RWPE2 (cell line): ENCODE results near the gene LAPTM5.
"Not testable (repeated sequence)": the region's sequence is repeated elsewhere in the genome, so short reads cannot be mapped to it uniquely, and the experiment has no call there.

Source experiments
- ATAC-seq: fragments of 200-7000 bp; cut with Tn5 transposase; 3 replicates; pipeline ENCODE4 v1.9.1; 2021; ENCODE audit warnings: low read depth
- DNase-seq: peaks from one replicate; pipeline ENCODE4 v3.0.0-alpha.2; 2020; ENCODE audit warnings: low spot score
- H3K27ac ChIP-seq: fragments of 450-650 bp; 2 replicates; pipeline ENCODE4 v1.5.1; 2017; ENCODE audit warnings: mild to moderate bottlenecking; ENCODE audit not compliant: poor library complexity, severe bottlenecking
- H3K27me3 ChIP-seq: fragments of 250-450 bp; sonication (Bioruptor Pico); 2 replicates; pipeline ENCODE4 v1.5.1; 2021; ENCODE audit warnings: mild to moderate bottlenecking, moderate library complexity; ENCODE audit not compliant: insufficient read depth, poor library complexity, severe bottlenecking
- H3K36me3 ChIP-seq: fragments of 250-450 bp; sonication (Bioruptor Pico); 2 replicates; pipeline ENCODE4 v1.5.1; 2020; ENCODE audit warnings: low read depth, mild to moderate bottlenecking, moderate library complexity
- H3K4me1 ChIP-seq: fragments of 250-450 bp; sonication (Bioruptor Pico); 2 replicates; pipeline ENCODE4 v1.5.1; 2021; ENCODE audit warnings: mild to moderate bottlenecking, moderate library complexity; ENCODE audit not compliant: insufficient read depth, poor library complexity, severe bottlenecking
- H3K4me3 ChIP-seq: fragments of 250-450 bp; sonication (Bioruptor Pico); 2 replicates; pipeline ENCODE4 v1.5.1; 2021; ENCODE audit warnings: mild to moderate bottlenecking, moderate library complexity; ENCODE audit not compliant: severe bottlenecking
- H3K9me3 ChIP-seq: fragments of 250-450 bp; sonication (Bioruptor Pico); 2 replicates; pipeline ENCODE4 v1.5.1; 2021; ENCODE audit warnings: mild to moderate bottlenecking, moderate library complexity; ENCODE audit not compliant: severe bottlenecking
- CTCF ChIP-seq: fragments of 450-650 bp; IDR thresholded peaks from one replicate; pipeline ENCODE4 v1.5.1; 2017; ENCODE audit warnings: mild to moderate bottlenecking, moderate library complexity; ENCODE audit not compliant: poor library complexity, severe bottlenecking

LAPTM5 gene

DNA sequence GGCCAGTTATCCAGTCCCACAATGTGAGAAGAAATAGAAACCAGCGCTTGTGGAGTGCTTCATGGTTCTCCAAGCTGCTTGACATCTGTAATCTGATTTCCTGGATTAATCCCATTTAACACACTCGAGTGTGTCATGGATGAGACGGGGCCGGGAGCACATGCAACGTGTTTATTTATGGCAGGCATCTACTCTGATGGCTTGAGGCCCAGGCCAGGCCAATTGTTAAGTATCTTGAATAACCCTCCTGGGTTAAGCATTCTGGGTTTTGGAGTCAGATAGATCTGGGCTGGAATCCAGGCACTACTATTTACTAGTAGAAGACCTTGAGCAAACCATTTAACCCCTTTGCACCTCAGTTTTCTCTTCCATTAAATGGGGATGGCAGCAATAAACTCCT is 37.5 kb upstream of the LAPTM5 start:
- no peak for ATAC-seq
- H3K4me1 ChIP-seq, result peaks cover 12% of the 10 kb centered on the region
- H3K36me3 ChIP-seq, result no peaks in the 10 kb centered on the region
- no peak overlapping the region for H3K4me3 ChIP-seq
- no peaks in the 10 kb centered on the region for H3K9me3 ChIP-seq
- TF ChIP-seq CTCF, result no peak
- H3K27me3 ChIP-seq, result no peaks in the 10 kb centered on the region
- no peak overlapping the region for H3K27ac ChIP-seq
- DNase-seq, result no peak

GRCh38 chr1:30794260-30794659 is 36.7 kb upstream of the LAPTM5 start:
- Histone ChIP-seq H3K4me1 (peaks cover 13% of the 10 kb centered on the region), H3K27ac (no peak overlapping the region), H3K4me3 (no peak overlapping the region), H3K36me3 (no peaks in the 10 kb centered on the region), H3K27me3 (no peaks in the 10 kb centered on the region), H3K9me3 (no peaks in the 10 kb centered on the region)
- no peak for ATAC-seq
- DNase-seq, result no peak
- TF ChIP-seq CTCF, result no peak

DNA sequence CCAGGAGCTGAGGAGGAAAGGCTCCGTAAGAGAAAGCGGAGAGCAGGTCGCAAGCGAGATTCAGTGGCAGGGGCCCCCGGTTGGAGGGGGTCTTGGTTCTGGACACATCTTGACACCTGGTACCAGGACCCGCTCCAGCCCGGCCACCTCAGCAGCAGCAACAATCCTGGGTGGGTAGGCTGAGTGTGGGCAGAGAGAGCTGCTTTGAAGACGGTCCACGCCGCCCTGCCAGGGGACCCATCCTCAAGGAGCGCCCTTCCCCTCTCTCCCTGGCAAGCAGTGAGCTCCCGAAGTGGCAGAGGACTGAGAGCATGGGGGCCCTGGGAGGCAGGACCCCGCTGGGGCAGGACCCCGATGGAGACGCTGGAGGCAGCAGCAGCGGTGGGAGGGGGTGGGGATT is 35.6 kb upstream of the LAPTM5 start:
- Histone ChIP-seq H3K36me3 (no peaks in the 10 kb centered on the region), H3K4me3 (no peak overlapping the region), H3K9me3 (no peaks in the 10 kb centered on the region), H3K27me3 (no peaks in the 10 kb centered on the region), H3K27ac (no peak overlapping the region), H3K4me1 (peaks cover 23% of the 10 kb centered on the region)
- DNase-seq, result no peak
- no peak for TF ChIP-seq CTCF
- no peak for ATAC-seq

DNA sequence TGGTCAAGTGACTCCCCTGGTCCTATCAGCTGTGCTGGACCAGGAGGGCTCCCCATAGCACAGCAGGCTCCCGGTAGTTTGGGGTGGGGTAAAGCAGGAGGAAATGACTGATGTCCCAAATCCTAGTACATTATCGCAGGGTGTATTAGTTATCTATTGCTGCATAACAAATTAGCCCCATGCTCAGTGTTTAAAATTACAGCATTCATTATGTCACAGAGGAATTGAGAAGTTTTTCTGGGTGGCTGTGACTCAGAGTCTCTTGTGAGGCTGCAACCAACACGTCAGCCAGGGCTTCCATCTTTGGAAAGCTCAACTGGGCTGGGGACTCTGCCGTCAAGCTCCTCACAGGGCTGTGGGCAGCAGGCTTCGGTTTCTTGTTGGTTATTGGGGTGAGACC is 34.3 kb upstream of the LAPTM5 start:
- Histone ChIP-seq H3K4me1 (peaks cover 25% of the 10 kb centered on the region), H3K9me3 (no peaks in the 10 kb centered on the region), H3K27ac (no peak overlapping the region), H3K27me3 (no peaks in the 10 kb centered on the region), H3K4me3 (no peak overlapping the region), H3K36me3 (no peaks in the 10 kb centered on the region)
- ATAC-seq (no peak), DNase-seq (no peak)
- TF ChIP-seq CTCF, result no peak

GRCh38 chr1:30790850-30791778 is 33.5 kb upstream of the LAPTM5 start:
- Histone ChIP-seq H3K36me3 (no peaks in the 10 kb centered on the region), H3K9me3 (no peaks in the 10 kb centered on the region), H3K4me3 (no peak overlapping the region), H3K27me3 (no peaks in the 10 kb centered on the region), H3K27ac (no peak overlapping the region), H3K4me1 (peaks cover 26% of the 10 kb centered on the region)
- no peak for ATAC-seq
- no peak for DNase-seq
- TF ChIP-seq CTCF, result no peak

GRCh38 chr1:30790256-30790525 is 32.6 kb upstream of the LAPTM5 start:
- H3K4me1 ChIP-seq, result peaks cover 26% of the 10 kb centered on the region
- H3K27ac ChIP-seq, H3K27me3 ChIP-seq, DNase-seq, H3K9me3 ChIP-seq, ATAC-seq, H3K36me3 ChIP-seq, H3K4me3 ChIP-seq: not testable (repeated sequence)
